H1 (cell line): ENCODE results near the gene HPX. TPM values are rescaled to one million over a fixed set of nuclear protein-coding genes. Genes with fewer than 3 reads are reported as not detected.

Source experiments
- CTCF ChIA-PET: fragments of 300-600 bp; sonication (Branson Sonifier 250); formaldehyde crosslinking; loops from one replicate; lab custom pipeline; 2021; ENCODE audit not compliant: partially characterized antibody; lab: Charles Lee
- POLR2A ChIA-PET: fragments of 300-600 bp; sonication (Branson Sonifier 250); formaldehyde crosslinking; loops from one replicate; lab custom pipeline; 2021; ENCODE audit warnings: inconsistent platforms; ENCODE audit not compliant: partially characterized antibody; lab: Charles Lee
- DNase-seq, 2 experiments: peaks; one replicate each; pipeline versions ENCODE4 v3.0.0 to v3.0.0-alpha.2; 2010 to 2022; ENCODE audit warnings: low spot score in 2 of 2, low read depth in 1 of 2, mixed read lengths in 1 of 2
- FAIRE-seq: peaks from 2 replicates; lab custom pipeline; 2011; peaks lifted over from hg19 to GRCh38; lab: Jason Lieb, UNC
- H2AFZ ChIP-seq: 2 replicates; pipeline ENCODE4 v1.8.1; 2012; ENCODE audit warnings: low read length, inconsistent platforms
- H2AK5ac ChIP-seq: 2 replicates; pipeline ENCODE4 v1.6.1; 2013; ENCODE audit warnings: low read depth, low read length
- H2BK120ac ChIP-seq: replicated peaks from 2 replicates; pipeline ENCODE3; 2013; ENCODE audit warnings: low read depth, low read length, inconsistent platforms
- H2BK12ac ChIP-seq: 2 replicates; pipeline ENCODE4 v1.6.1; 2013; ENCODE audit warnings: low read depth, low read length
- H2BK15ac ChIP-seq: 2 replicates; pipeline ENCODE4 v1.6.1; 2013; ENCODE audit warnings: low read length
- H2BK20ac ChIP-seq: 2 replicates; pipeline ENCODE4 v1.6.1; 2013; ENCODE audit warnings: low read length
- H2BK5ac ChIP-seq: 2 replicates; pipeline ENCODE4 v1.6.1; 2013; ENCODE audit warnings: low read depth, low read length
- H3K14ac ChIP-seq: 2 replicates; pipeline ENCODE4 v1.6.1; 2013; ENCODE audit warnings: inconsistent platforms; ENCODE audit not compliant: insufficient read length
- H3K18ac ChIP-seq: 2 replicates; pipeline ENCODE4 v1.6.1; 2013; ENCODE audit warnings: low read length; ENCODE audit errors: extremely low read depth
- H3K23ac ChIP-seq: 2 replicates; pipeline ENCODE4 v1.6.1; 2013; ENCODE audit warnings: inconsistent platforms; ENCODE audit not compliant: insufficient read length
- H3K23me2 ChIP-seq: 2 replicates; pipeline ENCODE4 v1.6.1; 2013; ENCODE audit warnings: low read depth, low read length
- H3K27ac ChIP-seq: 2 replicates; pipeline ENCODE4 v1.6.1; 2011; ENCODE audit warnings: low read depth, low read length, inconsistent platforms
- H3K27me3 ChIP-seq, 4 experiments: replicated peaks in 1 of 4; 1 replicate in 1 of 4; 2 replicates in 3 of 4; pipeline versions ENCODE4 v1.6.1 to v1.8.1; 2011 to 2013; ENCODE audit warnings: low read length in 3 of 4, mild to moderate bottlenecking in 3 of 4, inconsistent platforms in 2 of 4, mixed read lengths in 2 of 4, moderate library complexity in 1 of 4; ENCODE audit not compliant: control insufficient read depth in 3 of 4, insufficient read depth in 3 of 4; ENCODE audit errors: extremely low read depth in 1 of 4
- H3K36me3 ChIP-seq, 4 experiments: 2 replicates each; pipeline versions ENCODE4 v1.6.1 to v1.8.1; 2011 to 2013; ENCODE audit warnings: mild to moderate bottlenecking in 4 of 4, low read length in 3 of 4, moderate library complexity in 2 of 4, control low read depth in 1 of 4, inconsistent platforms in 1 of 4; ENCODE audit not compliant: insufficient read depth in 4 of 4, control insufficient read depth in 2 of 4
- H3K4ac ChIP-seq: replicated peaks from 2 replicates; pipeline ENCODE3; 2013; ENCODE audit warnings: low read length, low read depth, mixed read lengths, inconsistent platforms; ENCODE audit not compliant: insufficient read length
- H3K4me1 ChIP-seq, 4 experiments: replicated peaks in 1 of 4; 1 replicate in 1 of 4; 2 replicates in 3 of 4; pipeline versions ENCODE4 v1.6.1 to v1.8.1; 2011 to 2013; ENCODE audit warnings: low read length in 3 of 4, inconsistent platforms in 2 of 4, mixed read lengths in 1 of 4; ENCODE audit not compliant: insufficient read depth in 4 of 4, control insufficient read depth in 3 of 4
- H3K4me2 ChIP-seq, 2 experiments: 2 replicates each; pipeline versions ENCODE4 v1.6.1 to v1.8.1; 2011 to 2013; ENCODE audit warnings: low read depth in 2 of 2, low read length in 2 of 2, control low read depth in 1 of 2, inconsistent platforms in 1 of 2, mild to moderate bottlenecking in 1 of 2; ENCODE audit not compliant: insufficient read depth in 1 of 2
- H3K4me3 ChIP-seq, 4 experiments: fragments of 200-600, 300-600 bp in 1 of 4; sonication (generic), shearing (Covaris generic), sonication (Bioruptor Twin) in 1 of 4; 2 replicates each; pipeline versions ENCODE4 v1.5.1 to v1.8.1; 2011 to 2016; ENCODE audit warnings: low read length in 4 of 4, low read depth in 3 of 4, control low read depth in 2 of 4, inconsistent platforms in 2 of 4, mild to moderate bottlenecking in 2 of 4, mixed read lengths in 1 of 4, moderate library complexity in 1 of 4; ENCODE audit not compliant: insufficient read depth in 2 of 4; ENCODE audit errors: extremely low read depth in 1 of 4
- H3K56ac ChIP-seq: replicated peaks from 2 replicates; pipeline ENCODE3; 2013; ENCODE audit warnings: low read depth, mild to moderate bottlenecking, mixed read lengths, low read length, inconsistent platforms; ENCODE audit not compliant: insufficient read length
- H3K79me1 ChIP-seq: 2 replicates; pipeline ENCODE4 v1.6.1; 2013; ENCODE audit warnings: low read depth, low read length, control low read depth
- H3K79me2 ChIP-seq, 2 experiments: 2 replicates each; pipeline versions ENCODE4 v1.6.1 to v1.8.1; 2012 to 2013; ENCODE audit warnings: low read length in 2 of 2, mild to moderate bottlenecking in 2 of 2, inconsistent platforms in 1 of 2; ENCODE audit not compliant: insufficient read depth in 2 of 2, control insufficient read depth in 1 of 2
- H3K9ac ChIP-seq, 4 experiments: replicated peaks in 1 of 4; 1 replicate in 1 of 4; 2 replicates in 3 of 4; pipeline versions ENCODE4 v1.6.1 to v1.8.1; 2011 to 2013; ENCODE audit warnings: low read depth in 3 of 4, low read length in 3 of 4, control low read depth in 2 of 4, mild to moderate bottlenecking in 2 of 4, moderate library complexity in 2 of 4, inconsistent platforms in 1 of 4; ENCODE audit errors: extremely low read depth in 1 of 4
- H3K9me3 ChIP-seq, 2 experiments: 2 replicates each; pipeline versions ENCODE4 v1.6.1 to v1.8.1; 2012 to 2013; ENCODE audit warnings: mild to moderate bottlenecking in 2 of 2, moderate library complexity in 2 of 2, control low read depth in 1 of 2, inconsistent platforms in 1 of 2, low read depth in 1 of 2, low read length in 1 of 2, mixed read lengths in 1 of 2; ENCODE audit not compliant: insufficient read depth in 2 of 2
- H4K20me1 ChIP-seq, 2 experiments: replicated peaks in 1 of 2; 2 replicates each; pipeline versions ENCODE3 to v1.8.1; 2011 to 2013; ENCODE audit warnings: inconsistent platforms in 2 of 2, low read length in 2 of 2, mild to moderate bottlenecking in 1 of 2; ENCODE audit not compliant: insufficient read depth in 2 of 2, control insufficient read depth in 1 of 2
- H4K5ac ChIP-seq: 2 replicates; pipeline ENCODE4 v1.6.1; 2013; ENCODE audit warnings: low read length, low read depth, mixed read lengths, inconsistent platforms; ENCODE audit not compliant: insufficient read length
- H4K8ac ChIP-seq: 2 replicates; pipeline ENCODE4 v1.8.0; 2013; ENCODE audit warnings: mild to moderate bottlenecking, moderate library complexity, low read length, inconsistent platforms; ENCODE audit not compliant: insufficient read depth; ENCODE audit errors: extremely low read depth
- H4K91ac ChIP-seq: replicated peaks from 2 replicates; pipeline ENCODE3; 2013; ENCODE audit warnings: low read length, mixed read lengths, inconsistent platforms; ENCODE audit not compliant: insufficient read length
- KDM1A ChIP-seq: fragments of 200-600, 300-600 bp; sonication (generic); IDR thresholded peaks from 2 replicates; pipeline ENCODE4 v1.7.1; 2016; ENCODE audit warnings: mild to moderate bottlenecking, low read length, borderline replicate concordance
- PHF8 ChIP-seq: fragments of 200-600 bp; sonication (generic); conservative IDR thresholded peaks from 2 replicates; pipeline ENCODE4 v1.7.1; 2012; ENCODE audit warnings: low read depth, mild to moderate bottlenecking, inconsistent platforms, low read length, moderate library complexity
- RXRA ChIP-seq: IDR thresholded peaks from 2 replicates; pipeline ENCODE4 v1.6.1; 2011; ENCODE audit warnings: low read depth, mild to moderate bottlenecking, low read length, moderate library complexity; ENCODE audit not compliant: insufficient read depth
- SIRT6 ChIP-seq: IDR thresholded peaks from one replicate; pipeline ENCODE4 v1.7.1; 2012; ENCODE audit warnings: low read length, inconsistent platforms
- SP4 ChIP-seq: IDR thresholded peaks from 2 replicates; pipeline ENCODE4 v1.6.1; 2012; ENCODE audit warnings: low read length, inconsistent platforms
- USF2 ChIP-seq: IDR thresholded peaks from 2 replicates; pipeline ENCODE4 v1.6.1; 2011; ENCODE audit warnings: low read length, improper control_type of control experiment
- WGBS, 2 experiments: shearing (Covaris generic) in 1 of 2; methylation state at CpG; one replicate each; pipeline versions ENCODE4 v1.1.6 to v1.1.7; 2013 to 2015; ENCODE audit warnings: low lambda C conversion rate in 2 of 2, mixed read lengths in 2 of 2, inconsistent platforms in 1 of 2, low coverage in 1 of 2, missing lambda C conversion rate in 1 of 2; ENCODE audit not compliant: insufficient replicate concordance in 2 of 2, insufficient coverage in 1 of 2, insufficient read length in 1 of 2; ENCODE audit errors: extremely low coverage in 1 of 2, missing lambda C conversion rate in 1 of 2; 5-methylcytosine and 5-hydroxymethylcytosine counted together
- polyA plus RNA-seq, 7 experiments: library from polyadenylated mRNA; depleted of rRNA in 3 of 7; stranded (reverse) in 5 of 7; unstranded in 2 of 7; fragments of >200 nt in 5 of 7; fragments of 200-250 nt in 2 of 7; gene quantifications; 1 replicate in 5 of 7; 2 replicates in 1 of 7; 4 replicates in 1 of 7; pipeline versions ENCODE4 v1.2.1 to v1.2.3, GENCODE V29; 2011 to 2013; ENCODE audit warnings: missing spikeins in 2 of 7, mixed read lengths in 2 of 7
- total RNA-seq: library from RNA; stranded (reverse); fragmentation: NEBNext Ultra II Directional; extraction: Animal tissue kit (Norgen Biotek cat#: 25700); gene quantifications from 2 replicates; pipeline ENCODE4 v1.2.1, GENCODE V29; 2021

HPX gene
- total and polyA plus RNA-seq, 2 of the 8 experiments (the other 6 are each of a cell fraction or from before 2014, with no cell fraction given) = 0.80 to 0.97 TPM

- no peak overlapping the region for H2BK12ac ChIP-seq
- TF ChIP-seq SP4 (no peak), RXRA (no peak), KDM1A (no peak), USF2 (no peak), SIRT6 (no peak), PHF8 (no peak)
- TF ChIP-seq, all 59 proteins: peak for 0
- H3K27me3 ChIP-seq = no peaks in the 10 kb centered on the region
- ChIA-PET CTCF (interaction anchor here (0.8 to 2.3 kb wide), 5 partner anchors 8 to 45 kb away, joined by 3 to 6 read pairs (median 5); partner anchors contain the start of gene DNHD1), POLR2A (interaction anchor here (1.1 to 2.8 kb wide), 6 partner anchors 10 to 169 kb away, joined by 3 to 8 read pairs (median 4); partner anchors contain the start of gene CAVIN3)
- H4K8ac ChIP-seq = no peak overlapping the region
- H4K20me1 ChIP-seq = peaks cover 0 to 7% of the 10 kb centered on the region in 2 experiments
- H2BK120ac ChIP-seq = no peak overlapping the region
- H3K4me2 ChIP-seq = no peak overlapping the region
- DNase-seq (no peak), FAIRE-seq (no peak)
- H4K5ac ChIP-seq = no peak overlapping the region
- WGBS, 2 experiments = 96% methylated on average over 3 of the region's 3 CpGs; no CpG with 5 or more reads in 1 of the 2 experiments
- no peak overlapping the region for H2BK20ac ChIP-seq
- no peak overlapping the region for H3K9ac ChIP-seq
- H3K4me1 ChIP-seq = no peaks in the 10 kb centered on the region
- no peak overlapping the region for H3K4ac ChIP-seq
- H2BK15ac ChIP-seq = no peak overlapping the region
- H2AFZ ChIP-seq = no peak overlapping the region
- H3K18ac ChIP-seq = no peak overlapping the region
- H4K91ac ChIP-seq = no peak overlapping the region
- no peak overlapping the region for H3K56ac ChIP-seq
- H2AK5ac ChIP-seq = no peak overlapping the region
- no peak overlapping the region for H3K4me3 ChIP-seq
- H3K36me3 ChIP-seq = peaks cover 4 to 33% (median 19%) of the 10 kb centered on the region in 4 experiments; a peak in 7 of 8 replicates
- no peaks in the 10 kb centered on the region for H3K23me2 ChIP-seq
- no peak overlapping the region for H3K27ac ChIP-seq
- no peaks in the 10 kb centered on the region for H3K79me2 ChIP-seq
- no peaks in the 10 kb centered on the region for H3K9me3 ChIP-seq
- H3K79me1 ChIP-seq = no peaks in the 10 kb centered on the region
- H3K14ac ChIP-seq = no peak overlapping the region
- no peak overlapping the region for H3K23ac ChIP-seq
- no peak overlapping the region for H2BK5ac ChIP-seq
These were observed 48.0 kb upstream of the HPX start for GRCh38 chr11:6488821-6489220.
